Stimulated activated naive B cell treated with anti-CD40 and anti-IgM and Interleukin-4, amounts not matched to agents 10 μg/mL and 1 μg/mL and 100 μg/mL, for 72 hours (primary cell): ENCODE measurements around the gene OR2T5.
A peak's percentile ranks its signal among the peaks of the same experiment; 100 is the strongest.
"Not testable (repeated sequence)": the region's sequence is repeated elsewhere in the genome, so short reads cannot be mapped to it uniquely, and the experiment has no call there.

Experiments used
- ATAC-seq, 2 donors: fragments of 150-1000 bp; cut with Tn5 transposase; replicated peaks; 2 replicates each; pipeline ENCODE4 v1.10.0; 2021; ENCODE audit warnings: moderate library complexity in 1 of 2
- DNase-seq: peaks from one replicate; pipeline ENCODE4 v3.0.0; 2021
- H3K27ac Mint-ChIP-seq: one replicate; pipeline ENCODE4 v1.8.0; 2022; ENCODE audit warnings: mild to moderate bottlenecking, mixed read lengths
- H3K27me3 Mint-ChIP-seq, 2 donors: one replicate each; pipeline ENCODE4 v1.8.0; 2022; ENCODE audit warnings: mixed read lengths in 2 of 2
- H3K36me3 Mint-ChIP-seq, 2 donors: one replicate each; pipeline ENCODE4 v1.8.0; 2022; ENCODE audit warnings: mixed read lengths in 2 of 2, mild to moderate bottlenecking in 1 of 2
- H3K4me1 Mint-ChIP-seq, 2 donors: one replicate each; pipeline ENCODE4 v1.8.0; 2022; ENCODE audit warnings: mixed read lengths in 2 of 2, mild to moderate bottlenecking in 1 of 2
- H3K4me3 Mint-ChIP-seq, 2 donors: one replicate each; pipeline ENCODE4 v1.8.0; 2022; ENCODE audit warnings: mild to moderate bottlenecking in 2 of 2, mixed read lengths in 2 of 2, moderate library complexity in 1 of 2
- H3K9me3 Mint-ChIP-seq, 2 donors: one replicate each; pipeline ENCODE4 v1.8.0; 2022; ENCODE audit warnings: mixed read lengths in 2 of 2, mild to moderate bottlenecking in 1 of 2

Gene OR2T5

GRCh38 chr1:248472111-248472510, 16.3 kb upstream of the OR2T5 start:
- not testable (repeated sequence) for H3K36me3 Mint-ChIP-seq, H3K9me3 Mint-ChIP-seq, H3K27ac Mint-ChIP-seq, ATAC-seq, H3K4me3 Mint-ChIP-seq, DNase-seq, H3K27me3 Mint-ChIP-seq, H3K4me1 Mint-ChIP-seq

DNA sequence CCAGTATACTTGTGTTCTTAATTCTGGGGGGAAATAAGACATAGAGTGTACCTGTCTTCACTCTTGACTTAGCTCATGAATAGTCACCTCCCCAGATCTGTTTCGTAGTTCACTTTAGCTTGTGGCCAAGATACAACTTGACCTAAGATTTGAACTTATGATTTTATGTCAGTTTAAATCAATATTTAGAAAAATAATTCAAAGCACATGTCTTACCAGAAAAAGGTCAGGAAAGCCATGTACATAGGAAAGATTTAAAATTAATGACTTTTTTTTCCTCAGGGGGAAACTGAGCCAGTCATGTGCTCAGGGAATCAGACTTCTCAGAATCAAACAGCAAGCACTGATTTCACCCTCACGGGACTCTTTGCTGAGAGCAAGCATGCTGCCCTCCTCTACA, 15.3 kb upstream of the OR2T5 start, which contains the start of gene OR2T3:
TSS of gene OR2T3 (plus strand) at position 301 of the 400 bp plus-strand sequence. CDS start at position 301, 0 bp downstream.
- not testable (repeated sequence) for H3K27me3 Mint-ChIP-seq, H3K4me3 Mint-ChIP-seq, ATAC-seq, H3K9me3 Mint-ChIP-seq, DNase-seq, H3K27ac Mint-ChIP-seq, H3K4me1 Mint-ChIP-seq, H3K36me3 Mint-ChIP-seq

- H3K9me3 Mint-ChIP-seq, H3K27me3 Mint-ChIP-seq, H3K27ac Mint-ChIP-seq, DNase-seq, H3K4me3 Mint-ChIP-seq, ATAC-seq, H3K4me1 Mint-ChIP-seq, H3K36me3 Mint-ChIP-seq: not testable (repeated sequence)
These were observed 12.7 kb upstream of the OR2T5 start for GRCh38 chr1:248475660-248476059.

DNA sequence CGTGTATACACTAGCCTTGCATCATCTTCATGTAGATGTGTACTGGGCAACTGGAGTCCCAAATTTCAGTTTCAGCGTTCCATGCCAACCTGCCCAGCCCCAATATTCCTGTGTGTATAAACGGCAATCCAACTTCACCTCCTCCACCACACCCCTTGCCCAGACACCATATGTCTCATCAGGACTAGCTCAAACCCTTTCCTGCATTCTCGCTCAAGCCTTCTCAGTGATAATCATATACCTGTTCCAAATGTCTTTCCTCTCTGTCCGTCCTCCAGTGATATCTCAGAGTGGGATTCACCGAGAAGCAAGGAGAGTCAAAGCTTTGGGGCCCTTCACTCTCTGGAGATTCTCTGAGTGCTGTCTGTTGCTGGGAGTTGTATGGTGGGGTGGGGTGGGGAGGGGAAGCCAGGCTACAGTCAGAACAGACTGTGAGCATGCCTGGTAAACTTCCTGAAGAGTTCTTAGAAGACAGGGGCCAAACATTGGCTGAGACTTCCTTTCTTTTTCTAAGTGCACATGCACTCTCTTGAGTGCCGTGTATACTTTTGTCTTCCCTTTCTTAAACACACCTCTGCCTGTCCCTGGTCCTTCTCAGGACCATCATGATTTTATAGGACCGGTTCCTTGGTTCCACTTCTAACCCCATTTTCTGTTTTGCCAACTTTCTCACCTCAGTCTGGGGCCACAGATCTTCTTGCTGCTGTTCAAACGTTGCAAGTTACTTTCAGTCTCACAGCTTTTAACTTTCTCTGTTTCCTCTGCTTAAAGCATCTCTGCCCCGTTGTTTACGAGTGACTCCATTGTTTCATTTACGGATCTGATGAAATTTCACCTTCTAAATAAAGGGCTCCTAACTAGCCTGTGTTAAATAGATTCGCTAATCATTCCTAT, 6.5 kb upstream of the OR2T5 start:
- not testable (repeated sequence) for H3K4me1 Mint-ChIP-seq, H3K9me3 Mint-ChIP-seq, DNase-seq, H3K36me3 Mint-ChIP-seq, H3K27me3 Mint-ChIP-seq
- peak; percentile 46 to 50 for ATAC-seq
- Mint-ChIP-seq H3K27ac (peak overlapping the region; percentile 52), H3K4me3 (peak overlapping the region; percentile 23 to 64)

DNA sequence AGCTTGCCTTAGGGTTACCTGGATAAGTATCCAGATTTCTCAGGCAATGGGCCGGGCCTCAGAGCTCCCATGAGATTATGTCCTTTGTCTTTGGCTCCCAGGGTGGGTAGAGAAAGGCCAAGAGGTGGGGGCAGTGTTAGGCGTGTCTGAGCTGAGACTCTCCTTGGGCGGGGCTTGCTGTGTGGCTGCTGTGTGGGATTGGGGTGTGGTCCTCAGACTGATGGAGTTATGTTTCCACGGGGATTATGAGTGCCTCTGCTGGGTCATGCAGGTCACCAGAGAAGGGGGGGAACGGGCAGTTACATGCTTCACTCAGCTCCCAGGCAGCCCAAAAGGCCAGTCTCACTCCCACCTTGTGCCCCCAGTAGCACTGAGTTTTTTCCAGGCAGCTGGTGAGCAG, 8.3 kb downstream of the OR2T5 start:
- H3K27ac Mint-ChIP-seq, H3K9me3 Mint-ChIP-seq, H3K27me3 Mint-ChIP-seq, ATAC-seq, H3K4me3 Mint-ChIP-seq, H3K36me3 Mint-ChIP-seq, DNase-seq, H3K4me1 Mint-ChIP-seq: not testable (repeated sequence)

DNA sequence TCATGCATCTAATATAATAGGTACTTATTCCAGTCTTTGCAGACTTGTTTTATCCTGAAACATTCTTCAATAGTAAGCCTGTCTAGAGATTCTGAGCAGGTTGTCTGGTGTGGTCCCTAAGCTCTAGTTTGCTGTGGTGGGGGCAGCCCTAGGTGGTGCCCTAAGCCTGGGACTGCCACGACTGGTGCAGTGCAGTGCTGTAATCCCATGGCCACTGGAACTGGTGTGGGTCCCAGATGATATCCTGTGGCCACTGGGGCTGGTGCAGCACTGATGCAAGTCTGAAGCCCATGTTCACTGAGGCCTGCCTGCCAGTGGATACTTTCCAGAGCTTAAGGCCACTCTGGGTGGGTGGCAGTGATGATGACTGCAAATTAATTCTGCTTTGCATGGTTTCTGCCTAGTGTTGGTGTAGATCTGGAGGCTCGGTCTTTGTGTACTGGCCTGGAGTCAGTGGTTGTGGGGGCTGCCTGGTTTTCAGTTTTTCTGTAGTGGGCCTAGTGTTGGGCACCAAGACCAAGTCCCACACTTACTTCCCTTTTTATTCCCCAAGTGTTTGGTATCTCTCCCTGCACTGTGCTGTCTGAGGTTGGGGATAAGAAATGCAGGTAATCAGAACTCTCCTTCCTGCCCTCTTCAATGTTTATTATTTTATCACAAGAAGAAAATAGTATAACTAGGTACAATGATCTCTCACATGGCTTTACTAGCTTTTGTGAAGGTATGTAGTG, 12.1 kb downstream of the OR2T5 start:
- DNase-seq, H3K36me3 Mint-ChIP-seq, H3K4me1 Mint-ChIP-seq, H3K27me3 Mint-ChIP-seq, ATAC-seq, H3K27ac Mint-ChIP-seq, H3K4me3 Mint-ChIP-seq, H3K9me3 Mint-ChIP-seq: not testable (repeated sequence)

- ATAC-seq, H3K4me3 Mint-ChIP-seq, H3K4me1 Mint-ChIP-seq, H3K36me3 Mint-ChIP-seq, H3K27me3 Mint-ChIP-seq, H3K27ac Mint-ChIP-seq, DNase-seq, H3K9me3 Mint-ChIP-seq: not testable (repeated sequence)
These were observed 19.4 kb downstream of the OR2T5 start, which contains the start of gene OR2G6 for GRCh38 chr1:248507773-248508172. Gene OR2G6, plus strand, starts transcription at chr1:248508073. Its CDS starts 13,574 bp downstream, at chr1:248521647.

DNA sequence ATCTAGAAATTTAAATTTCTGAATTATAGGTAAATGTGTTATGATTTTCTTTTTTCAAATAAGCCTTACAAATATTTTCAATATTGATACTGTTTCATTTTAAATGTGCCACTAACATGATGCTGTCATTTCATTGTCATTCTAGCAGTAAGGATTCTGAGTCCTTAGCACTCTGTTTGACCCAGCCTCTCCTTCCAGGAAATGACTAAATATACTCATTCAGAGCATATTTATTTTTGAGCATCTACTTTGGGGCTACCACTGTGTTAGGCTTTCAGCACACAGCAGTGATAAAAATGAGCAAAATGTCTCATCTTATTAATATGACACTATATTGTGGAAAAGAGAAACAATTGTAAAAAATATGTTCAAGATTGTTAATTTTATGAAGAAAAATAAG, 21.8 kb downstream of the OR2T5 start:
- not testable (repeated sequence) for H3K27me3 Mint-ChIP-seq

DNA sequence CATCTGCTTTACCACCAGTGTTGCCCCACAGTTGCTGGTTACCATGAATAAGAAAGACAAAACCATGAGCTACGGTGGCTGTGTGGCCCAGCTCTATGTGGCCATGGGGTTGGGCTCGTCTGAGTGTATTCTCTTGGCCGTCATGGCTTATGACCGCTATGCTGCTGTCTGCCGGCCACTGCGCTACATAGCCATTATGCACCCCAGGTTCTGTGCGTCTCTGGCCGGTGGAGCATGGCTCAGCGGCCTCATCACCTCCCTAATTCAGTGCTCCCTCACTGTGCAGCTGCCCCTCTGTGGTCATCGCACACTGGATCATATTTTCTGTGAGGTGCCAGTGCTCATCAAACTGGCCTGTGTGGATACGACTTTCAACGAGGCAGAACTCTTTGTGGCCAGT, 33.5 kb downstream of the OR2T5 start:
- Mint-ChIP-seq H3K27me3 (peaks cover 0 to 4% of the 10 kb centered on the region in 2 donors), H3K9me3 (peaks cover 0 to 4% of the 10 kb centered on the region in 2 donors), H3K4me1 (no peaks in the 10 kb centered on the region), H3K36me3 (peaks cover 4% of the 10 kb centered on the region in 2 donors), H3K4me3 (no peak overlapping the region), H3K27ac (no peak overlapping the region)
- DNase-seq (no peak), ATAC-seq (no peak)

More for the DNA sequence above, 21.8 kb downstream of the OR2T5 start:
- H3K4me3 Mint-ChIP-seq, H3K27ac Mint-ChIP-seq, H3K4me1 Mint-ChIP-seq, ATAC-seq, DNase-seq, H3K36me3 Mint-ChIP-seq, H3K9me3 Mint-ChIP-seq: not testable (repeated sequence)

DNA sequence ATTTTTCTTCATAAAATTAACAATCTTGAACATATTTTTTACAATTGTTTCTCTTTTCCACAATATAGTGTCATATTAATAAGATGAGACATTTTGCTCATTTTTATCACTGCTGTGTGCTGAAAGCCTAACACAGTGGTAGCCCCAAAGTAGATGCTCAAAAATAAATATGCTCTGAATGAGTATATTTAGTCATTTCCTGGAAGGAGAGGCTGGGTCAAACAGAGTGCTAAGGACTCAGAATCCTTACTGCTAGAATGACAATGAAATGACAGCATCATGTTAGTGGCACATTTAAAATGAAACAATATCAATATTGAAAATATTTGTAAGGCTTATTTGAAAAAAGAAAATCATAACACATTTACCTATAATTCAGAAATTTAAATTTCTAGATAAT, 49.1 kb downstream of the OR2T5 start:
- not testable (repeated sequence) for H3K9me3 Mint-ChIP-seq, ATAC-seq, H3K36me3 Mint-ChIP-seq

More for the DNA sequence above, 49.1 kb downstream of the OR2T5 start:
- not testable (repeated sequence) for H3K27ac Mint-ChIP-seq, H3K27me3 Mint-ChIP-seq, DNase-seq, H3K4me3 Mint-ChIP-seq, H3K4me1 Mint-ChIP-seq
